Measurements from ENCODE around the gene CNTN2. TPM values are rescaled to one million over a fixed set of nuclear protein-coding genes. Genes with fewer than 3 reads are reported as not detected.

CNTN2 gene
- total RNA-seq, 2 experiments from 2014 or later = not detected

DNA sequence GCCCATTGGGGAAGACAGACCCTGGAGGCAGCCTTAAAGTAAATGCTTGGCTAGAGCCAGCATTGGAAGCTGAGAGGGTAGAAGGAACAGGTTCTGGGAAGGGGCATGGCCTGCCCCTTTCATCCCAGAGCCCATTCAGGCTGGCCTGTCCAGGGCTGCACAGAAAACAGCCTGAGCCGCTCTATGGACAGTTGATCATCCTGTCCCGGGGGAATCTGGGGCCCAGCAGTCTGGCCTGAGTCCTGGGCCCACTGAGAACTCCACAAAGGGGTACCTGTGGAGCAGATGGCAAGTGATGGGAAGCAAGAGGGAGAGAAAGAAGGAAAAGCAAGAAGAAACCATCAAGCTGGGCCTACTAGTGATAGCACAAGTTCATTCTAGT lies 28.0 kb downstream of the CNTN2 start:
- H3K36me3 Mint-ChIP-seq = no peaks in the 10 kb centered on the region
- intact Hi-C loops (cut with micrococcal nuclease) = no loop called here
- ChIA-PET CTCF (interaction anchor here (1.8 to 7.0 kb wide), 2 partner anchors 9 to 71 kb away, joined by 7 to 45 read pairs; no protein-coding TSS in a partner anchor), POLR2A (no interaction called here)
- no peaks in the 10 kb centered on the region for H3K9me3 Mint-ChIP-seq
- no peaks in the 10 kb centered on the region for H3K27me3 Mint-ChIP-seq
- H3K4me3 Mint-ChIP-seq = no peak overlapping the region
- DNase-seq = no peak
- no peaks in the 10 kb centered on the region for H3K4me1 Mint-ChIP-seq (ENCODE audit: low read depth)
- no peak overlapping the region for H3K27ac Mint-ChIP-seq

DNA sequence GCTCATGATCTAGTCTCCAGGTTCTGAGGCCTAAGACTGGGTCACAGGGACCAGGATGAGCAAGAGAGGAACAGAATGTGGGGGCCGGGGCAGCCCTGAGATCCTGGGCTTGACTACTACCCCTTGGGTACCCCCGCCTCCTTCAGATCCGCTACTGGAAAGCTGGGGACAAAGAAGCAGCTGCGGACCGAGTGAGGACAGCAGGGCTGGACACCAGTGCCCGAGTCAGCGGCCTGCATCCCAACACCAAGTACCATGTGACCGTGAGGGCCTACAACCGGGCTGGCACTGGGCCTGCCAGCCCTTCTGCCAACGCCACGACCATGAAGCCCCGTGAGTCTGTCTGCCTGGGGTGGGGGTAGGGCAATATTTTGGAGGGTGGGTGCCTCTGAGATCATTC lies 28.8 kb downstream of the CNTN2 start:
- Mint-ChIP-seq H3K27me3 (no peaks in the 10 kb centered on the region), H3K9me3 (no peaks in the 10 kb centered on the region), H3K27ac (no peak overlapping the region), H3K36me3 (no peaks in the 10 kb centered on the region), H3K4me1 (ENCODE audit: low read depth) (no peaks in the 10 kb centered on the region), H3K4me3 (no peak overlapping the region)
- CTCF ChIA-PET = interaction anchor here (1.8 to 7.0 kb wide), 2 partner anchors 10 to 70 kb away, joined by 7 to 45 read pairs; no protein-coding TSS in a partner anchor
- POLR2A ChIA-PET = no interaction called here
- intact Hi-C loops (cut with micrococcal nuclease) = no loop called here
- no peak for DNase-seq

GRCh38 chr1:205072286-205072685 lies 29.3 kb downstream of the CNTN2 start:
- no peaks in the 10 kb centered on the region for H3K27me3 Mint-ChIP-seq
- POLR2A ChIA-PET = no interaction called here
- no peak overlapping the region for H3K4me3 Mint-ChIP-seq
- H3K36me3 Mint-ChIP-seq = no peaks in the 10 kb centered on the region
- H3K27ac Mint-ChIP-seq = no peak overlapping the region
- no peaks in the 10 kb centered on the region for H3K4me1 Mint-ChIP-seq (ENCODE audit: low read depth)
- CTCF ChIA-PET = interaction anchor here (1.8 to 7.0 kb wide), 2 partner anchors 11 to 69 kb away, joined by 7 to 45 read pairs; no protein-coding TSS in a partner anchor
- intact Hi-C loops (cut with micrococcal nuclease) = no loop called here
- no peaks in the 10 kb centered on the region for H3K9me3 Mint-ChIP-seq
- DNase-seq = no peak

- H3K4me3 Mint-ChIP-seq = no peak overlapping the region
- H3K4me1 Mint-ChIP-seq (ENCODE audit: low read depth) = no peaks in the 10 kb centered on the region
- H3K9me3 Mint-ChIP-seq = no peaks in the 10 kb centered on the region
- intact Hi-C loops (cut with micrococcal nuclease) = no loop called here
- no peaks in the 10 kb centered on the region for H3K36me3 Mint-ChIP-seq
- no peaks in the 10 kb centered on the region for H3K27me3 Mint-ChIP-seq
- DNase-seq = no peak
- no peak overlapping the region for H3K27ac Mint-ChIP-seq
- ChIA-PET CTCF (interaction anchor here (1.8 to 7.0 kb wide), 2 partner anchors 11 to 69 kb away, joined by 7 to 45 read pairs; no protein-coding TSS in a partner anchor), POLR2A (no interaction called here)
These were observed 29.9 kb downstream of the CNTN2 start for GRCh38 chr1:205072881-205073280.

DNA sequence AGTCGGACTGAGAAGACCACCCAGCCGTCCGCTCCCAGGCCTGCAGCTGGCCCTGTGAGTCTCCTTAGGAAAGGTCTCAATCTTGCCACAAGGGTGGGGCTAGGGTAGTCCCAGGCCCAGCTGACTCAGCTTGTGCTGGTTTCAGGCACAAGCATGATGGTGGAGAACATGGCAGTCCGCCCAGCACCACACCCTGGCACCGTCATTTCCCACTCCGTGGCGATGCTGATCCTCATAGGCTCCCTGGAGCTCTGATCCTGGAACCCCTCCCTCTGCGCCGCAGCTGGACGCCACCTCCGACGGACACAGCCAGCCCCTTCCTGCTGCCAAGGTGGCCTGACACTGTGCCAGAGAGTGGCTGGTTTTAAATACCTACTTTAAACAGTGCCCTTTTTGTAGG lies 30.5 kb downstream of the CNTN2 start:
- H3K36me3 Mint-ChIP-seq = no peaks in the 10 kb centered on the region
- ChIA-PET POLR2A (no interaction called here), CTCF (interaction anchor here (7.0 kb wide), 1 partner anchor 12 kb away, joined by 45 read pairs; no protein-coding TSS in a partner anchor)
- H3K9me3 Mint-ChIP-seq = no peaks in the 10 kb centered on the region
- no peak overlapping the region for H3K27ac Mint-ChIP-seq
- no peak overlapping the region for H3K4me3 Mint-ChIP-seq
- H3K27me3 Mint-ChIP-seq = no peaks in the 10 kb centered on the region
- H3K4me1 Mint-ChIP-seq (ENCODE audit: low read depth) = no peaks in the 10 kb centered on the region
- intact Hi-C loops (cut with micrococcal nuclease) = no loop called here
- DNase-seq = no peak

- Mint-ChIP-seq H3K27ac (no peak overlapping the region), H3K4me1 (ENCODE audit: low read depth) (no peaks in the 10 kb centered on the region), H3K36me3 (no peaks in the 10 kb centered on the region), H3K27me3 (no peaks in the 10 kb centered on the region), H3K4me3 (no peak overlapping the region), H3K9me3 (no peaks in the 10 kb centered on the region)
- no peak for DNase-seq
- ChIA-PET CTCF (interaction anchor here (7.0 kb wide), 1 partner anchor 13 kb away, joined by 45 read pairs; no protein-coding TSS in a partner anchor), POLR2A (no interaction called here)
- intact Hi-C loops (cut with micrococcal nuclease) = no loop called here
These were observed 31.1 kb downstream of the CNTN2 start for GRCh38 chr1:205074084-205074483.

DNA sequence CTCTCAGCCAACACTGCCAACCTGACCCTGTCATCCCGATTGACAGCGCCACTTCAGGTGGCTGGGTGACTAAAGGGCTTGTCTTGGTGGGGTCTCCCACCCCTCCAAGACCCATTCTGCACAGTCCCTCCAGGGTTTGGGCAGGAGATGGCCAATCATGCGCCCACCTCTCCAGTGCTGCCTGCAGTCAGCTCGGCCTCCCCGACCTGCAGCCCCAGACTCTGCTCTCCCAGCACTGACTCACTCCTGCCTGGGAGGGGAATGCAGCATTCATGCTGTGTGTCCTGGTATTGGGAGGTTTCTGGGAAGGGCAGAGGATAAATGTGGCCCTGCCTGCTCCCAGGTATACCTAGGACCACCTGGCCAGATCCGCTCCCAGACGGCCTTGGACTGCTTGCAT lies 31.5 kb downstream of the CNTN2 start:
- intact Hi-C loops (cut with micrococcal nuclease) = no loop called here
- H3K9me3 Mint-ChIP-seq = no peaks in the 10 kb centered on the region
- no peaks in the 10 kb centered on the region for H3K4me1 Mint-ChIP-seq (ENCODE audit: low read depth)
- POLR2A ChIA-PET = no interaction called here
- DNase-seq = no peak
- no peaks in the 10 kb centered on the region for H3K27me3 Mint-ChIP-seq
- CTCF ChIA-PET = interaction anchor here (0.9 to 7.0 kb wide), 2 partner anchors 13 to 182 kb away, joined by 3 to 45 read pairs; no protein-coding TSS in a partner anchor
- H3K27ac Mint-ChIP-seq = no peak overlapping the region
- no peak overlapping the region for H3K4me3 Mint-ChIP-seq
- H3K36me3 Mint-ChIP-seq = no peaks in the 10 kb centered on the region

DNA sequence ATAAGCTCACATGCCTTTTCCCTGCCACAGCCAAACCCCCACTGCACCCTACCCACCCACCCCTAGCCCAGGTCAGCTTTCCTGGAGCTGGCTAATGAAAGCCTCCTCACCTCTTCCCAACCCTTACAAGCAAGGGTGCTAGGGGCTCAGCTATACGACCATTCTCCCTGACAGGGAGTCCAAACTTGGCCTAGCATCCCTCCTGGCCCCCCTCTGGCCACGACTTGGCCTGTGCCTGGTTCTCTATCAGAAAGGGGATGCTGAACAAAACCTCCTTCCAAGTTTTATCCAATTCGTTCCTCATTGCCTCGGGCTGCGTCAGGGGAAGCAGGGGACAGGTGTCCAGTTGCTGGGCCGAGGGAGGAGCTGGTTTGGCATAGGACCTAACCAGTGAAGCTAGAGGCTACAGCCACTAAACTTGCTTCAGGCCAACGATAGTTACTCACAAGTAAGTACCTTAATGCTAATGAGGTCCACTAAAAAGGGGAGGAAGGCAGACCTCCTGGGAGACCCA lies 32.7 kb downstream of the CNTN2 start:
- CTCF ChIA-PET = interaction anchor here (0.9 to 7.0 kb wide), 2 partner anchors 14 to 180 kb away, joined by 3 to 45 read pairs; no protein-coding TSS in a partner anchor
- H3K9me3 Mint-ChIP-seq = no peaks in the 10 kb centered on the region
- POLR2A ChIA-PET = no interaction called here
- H3K36me3 Mint-ChIP-seq = no peaks in the 10 kb centered on the region
- no peak overlapping the region for H3K27ac Mint-ChIP-seq
- intact Hi-C loops (cut with micrococcal nuclease) = no loop called here
- no peaks in the 10 kb centered on the region for H3K4me1 Mint-ChIP-seq (ENCODE audit: low read depth)
- no peak overlapping the region for H3K4me3 Mint-ChIP-seq
- H3K27me3 Mint-ChIP-seq = no peaks in the 10 kb centered on the region
- no peak for DNase-seq

DNA sequence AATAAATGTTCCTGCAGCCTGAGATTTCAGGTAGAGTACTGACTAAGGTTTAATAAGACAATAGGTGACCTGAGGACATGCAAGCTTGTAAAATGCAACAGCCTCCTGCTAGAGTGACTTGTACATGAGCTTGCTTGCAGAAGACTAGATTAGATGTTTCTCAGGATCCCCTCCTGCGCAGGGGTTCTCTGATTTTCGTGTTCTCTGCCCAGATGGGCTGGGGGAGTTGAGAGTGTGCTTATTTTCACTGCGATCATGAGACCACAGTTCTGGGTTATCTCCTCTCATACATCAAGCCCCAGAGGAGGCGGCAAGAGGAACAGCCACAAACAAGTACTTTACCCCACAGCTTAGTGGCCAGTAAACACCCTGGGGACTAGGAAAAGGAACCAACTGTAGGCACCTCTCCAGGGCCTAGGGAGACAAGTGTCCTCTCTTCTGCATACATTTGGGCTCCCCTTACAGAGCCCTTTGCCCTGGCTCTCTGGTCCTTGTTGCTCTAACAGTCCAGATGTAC lies 33.3 kb downstream of the CNTN2 start:
- CTCF ChIA-PET = interaction anchor here (1.4 to 7.0 kb wide), 3 partner anchors 14 to 87 kb away, joined by 4 to 45 read pairs (median 5); no protein-coding TSS in a partner anchor
- H3K9me3 Mint-ChIP-seq = no peaks in the 10 kb centered on the region
- no peak overlapping the region for H3K27ac Mint-ChIP-seq
- DNase-seq = no peak
- no peaks in the 10 kb centered on the region for H3K4me1 Mint-ChIP-seq (ENCODE audit: low read depth)
- POLR2A ChIA-PET = no interaction called here
- no peaks in the 10 kb centered on the region for H3K27me3 Mint-ChIP-seq
- H3K36me3 Mint-ChIP-seq = no peaks in the 10 kb centered on the region
- intact Hi-C loops (cut with micrococcal nuclease) = no loop called here
- H3K4me3 Mint-ChIP-seq = no peak overlapping the region

GRCh38 chr1:205077158-205077933 lies 34.3 kb downstream of the CNTN2 start:
- Mint-ChIP-seq H3K27me3 (no peaks in the 10 kb centered on the region), H3K36me3 (no peaks in the 10 kb centered on the region), H3K27ac (no peak overlapping the region), H3K4me3 (no peak overlapping the region), H3K9me3 (no peaks in the 10 kb centered on the region), H3K4me1 (ENCODE audit: low read depth) (no peaks in the 10 kb centered on the region)
- intact Hi-C loops (cut with micrococcal nuclease) = no loop called here
- CTCF ChIA-PET = interaction anchor here (1.4 to 1.8 kb wide), 2 partner anchors 15 to 88 kb away, joined by 4 to 5 read pairs; no protein-coding TSS in a partner anchor
- POLR2A ChIA-PET = no interaction called here
- no peak for DNase-seq

- DNase-seq = no peak
- Mint-ChIP-seq H3K4me3 (no peak overlapping the region), H3K27ac (no peak overlapping the region), H3K4me1 (ENCODE audit: low read depth) (no peaks in the 10 kb centered on the region), H3K36me3 (no peaks in the 10 kb centered on the region), H3K27me3 (no peaks in the 10 kb centered on the region), H3K9me3 (no peaks in the 10 kb centered on the region)
- intact Hi-C loops (cut with micrococcal nuclease) = no loop called here
- CTCF ChIA-PET = interaction anchor here (1.4 to 1.8 kb wide), 2 partner anchors 16 to 89 kb away, joined by 4 to 5 read pairs; no protein-coding TSS in a partner anchor
- POLR2A ChIA-PET = no interaction called here
These were observed 34.9 kb downstream of the CNTN2 start for GRCh38 chr1:205077934-205078311.

DNA sequence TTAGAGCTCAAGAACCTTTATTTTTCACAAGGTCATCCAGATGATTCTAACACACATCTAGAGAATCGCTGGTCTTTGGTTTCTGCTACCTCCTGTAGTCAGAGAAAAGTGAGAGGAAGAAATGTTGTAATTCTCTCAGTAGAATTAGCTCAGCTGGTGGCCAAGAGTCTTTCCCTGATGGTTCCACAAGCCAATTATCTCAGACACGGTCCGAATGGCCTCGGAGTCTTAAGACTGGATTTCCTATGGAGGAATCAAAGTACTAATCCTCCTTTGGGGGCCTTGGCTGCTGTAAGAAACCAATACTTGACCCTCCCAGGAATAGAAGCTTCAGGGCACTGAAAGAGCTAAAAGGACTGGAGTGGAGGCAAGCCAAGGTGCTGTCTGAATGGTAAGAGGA lies 39.4 kb downstream of the CNTN2 start:
- Mint-ChIP-seq H3K9me3 (no peaks in the 10 kb centered on the region), H3K4me3 (no peak overlapping the region), H3K4me1 (ENCODE audit: low read depth) (no peaks in the 10 kb centered on the region), H3K27ac (no peak overlapping the region), H3K36me3 (peaks cover 20% of the 10 kb centered on the region), H3K27me3 (no peaks in the 10 kb centered on the region)
- intact Hi-C loops (cut with micrococcal nuclease) = no loop called here
- CTCF ChIA-PET = interaction anchor here (1.3 to 1.7 kb wide), 2 partner anchors 21 kb away, joined by 5 to 8 read pairs; no protein-coding TSS in a partner anchor
- DNase-seq = no peak
- POLR2A ChIA-PET = no interaction called here
